ENCODE results near the gene ANKS4B. TPM values are rescaled to one million over a fixed set of nuclear protein-coding genes. Genes with fewer than 3 reads are reported as not detected.

The ANKS4B gene
- total and polyA plus RNA-seq, 2 experiments from 2014 or later: 0.07 TPM; not detected in 1

- no peak overlapping the region for H3K27ac Mint-ChIP-seq
- no peak overlapping the region for H2AFZ ChIP-seq
- H3K36me3 ChIP-seq (ENCODE audit: insufficient read depth): peaks cover 25% of the 10 kb centered on the region
- ATAC-seq (no peak), DNase-seq (ENCODE audit: low spot score) (no peak)
- TF ChIP-seq ETS1 (IDR thresholded peaks at IDR 0.05) (no peak), ZNF331 (CRISPR knock-in tag; IDR thresholded peaks at IDR 0.05; ENCODE audit: low read depth) (no peak)
- H3K27me3 Mint-ChIP-seq (ENCODE audit: insufficient read depth, low read depth, poor library complexity): no peaks in the 10 kb centered on the region
- no peaks in the 10 kb centered on the region for H3K79me2 ChIP-seq (replicated peaks; ENCODE audit: insufficient read depth)
- H4K20me1 ChIP-seq (replicated peaks; ENCODE audit: insufficient read depth): no peaks in the 10 kb centered on the region
- no peaks in the 10 kb centered on the region for H3F3A ChIP-seq (replicated peaks; ENCODE audit: low read depth)
- H3K36me3 Mint-ChIP-seq (ENCODE audit: low read depth): peaks cover 48% of the 10 kb centered on the region
- H3K4me1 ChIP-seq (ENCODE audit: insufficient read depth): no peaks in the 10 kb centered on the region
- H3K9me2 ChIP-seq (ENCODE audit: insufficient read depth): no peaks in the 10 kb centered on the region; the same call in 1 of the 2 replicates
- no peak overlapping the region for H3K4me3 Mint-ChIP-seq
- H3K27ac ChIP-seq (ENCODE audit: low read depth): no peak overlapping the region
- H3K27me3 ChIP-seq (ENCODE audit: insufficient read depth): no peaks in the 10 kb centered on the region
- peaks cover 35% of the 10 kb centered on the region for H3K9me3 Mint-ChIP-seq
- H3K4me2 ChIP-seq: no peak overlapping the region
- no peaks in the 10 kb centered on the region for H3K4me1 Mint-ChIP-seq
- H3K4me3 ChIP-seq: no peak overlapping the region
Measured at GRCh38 chr16:21184834-21185233, 48.7 kb upstream of the ANKS4B start.

- Histone ChIP-seq H3F3A (replicated peaks; ENCODE audit: low read depth) (no peaks in the 10 kb centered on the region), H3K27me3 (ENCODE audit: insufficient read depth) (no peaks in the 10 kb centered on the region), H3K4me1 (ENCODE audit: insufficient read depth) (no peaks in the 10 kb centered on the region), H3K79me2 (replicated peaks; ENCODE audit: insufficient read depth) (no peaks in the 10 kb centered on the region), H3K27ac (ENCODE audit: low read depth) (no peak overlapping the region), H2AFZ (no peak overlapping the region), H3K4me2 (no peak overlapping the region), H3K4me3 (no peak overlapping the region), H3K36me3 (ENCODE audit: insufficient read depth) (peaks cover 15% of the 10 kb centered on the region), H3K9me2 (ENCODE audit: insufficient read depth) (no peaks in the 10 kb centered on the region; the same call in 1 of the 2 replicates), H4K20me1 (replicated peaks; ENCODE audit: insufficient read depth) (no peaks in the 10 kb centered on the region)
- DNase-seq (ENCODE audit: low spot score) (no peak), ATAC-seq (no peak)
- peaks cover 31% of the 10 kb centered on the region for H3K9me3 Mint-ChIP-seq
- no peak overlapping the region for H3K4me3 Mint-ChIP-seq
- no peaks in the 10 kb centered on the region for H3K27me3 Mint-ChIP-seq (ENCODE audit: insufficient read depth, low read depth, poor library complexity)
- H3K4me1 Mint-ChIP-seq: no peaks in the 10 kb centered on the region
- no peak overlapping the region for H3K27ac Mint-ChIP-seq
- H3K36me3 Mint-ChIP-seq (ENCODE audit: low read depth): peaks cover 39% of the 10 kb centered on the region
- TF ChIP-seq CTCF (conservative IDR thresholded peaks at IDR 0.05; ENCODE audit: low read depth in 2 of 2) (no peak), POLR2AphosphoS5 (IDR thresholded peaks at IDR 0.05; ENCODE audit: low read depth) (no peak), ZNF462 (CRISPR knock-in tag; IDR thresholded peaks at IDR 0.05) (no peak), JUNB (IDR thresholded peaks at IDR 0.05; ENCODE audit: unreplicated experiment) (no peak), REST (IDR thresholded peaks at IDR 0.05; ENCODE audit: unreplicated experiment) (no peak), CREB1 (CRISPR knock-in tag; IDR thresholded peaks at IDR 0.05; ENCODE audit: low read depth) (no peak), EZH2phosphoT487 (IDR thresholded peaks at IDR 0.05; ENCODE audit: unreplicated experiment) (no peak)
Measured at GRCh38 chr16:21185659-21186325, 47.7 kb upstream of the ANKS4B start.

Data from GM23338 (cell line).